GM19240 (cell line): ENCODE results near the gene KCNIP1.

Experiments
- DNase-seq: peaks from one replicate; pipeline ENCODE4 v3.0.0; 2011; ENCODE audit warnings: low spot score; ENCODE audit not compliant: insufficient read length

Gene KCNIP1

GRCh38 chr5:170640731-170641588 is 137.1 kb downstream of the KCNIP1 start:
- DNase-seq = no peak

- DNase-seq = no peak
Measured at GRCh38 chr5:170641589-170642031, 137.8 kb downstream of the KCNIP1 start.

GRCh38 chr5:170642066-170642735 is 138.4 kb downstream of the KCNIP1 start:
- no peak for DNase-seq

GRCh38 chr5:170642776-170643436 is 139.1 kb downstream of the KCNIP1 start:
- DNase-seq = no peak

- DNase-seq = no peak
Measured at GRCh38 chr5:170643591-170643990, 139.8 kb downstream of the KCNIP1 start.

GRCh38 chr5:170644501-170644900 is 140.7 kb downstream of the KCNIP1 start:
- no peak for DNase-seq

GRCh38 chr5:170648541-170648940 is 144.7 kb downstream of the KCNIP1 start:
- DNase-seq = no peak

GRCh38 chr5:170650850-170651249 is 147.0 kb downstream of the KCNIP1 start:
- DNase-seq = no peak

- DNase-seq = no peak
Measured at GRCh38 chr5:170651604-170652277, 147.9 kb downstream of the KCNIP1 start.

- no peak for DNase-seq
Measured at GRCh38 chr5:170655476-170655875, 151.7 kb downstream of the KCNIP1 start.

- no peak for DNase-seq
Measured at GRCh38 chr5:170655920-170656319, 152.1 kb downstream of the KCNIP1 start.

- no peak for DNase-seq
Measured at GRCh38 chr5:170656346-170656745, 152.5 kb downstream of the KCNIP1 start.

- DNase-seq = no peak
Measured at GRCh38 chr5:170660531-170660930, 156.7 kb downstream of the KCNIP1 start.

- DNase-seq = no peak
Measured at GRCh38 chr5:170662966-170663365, 159.1 kb downstream of the KCNIP1 start.

- no peak for DNase-seq
Measured at GRCh38 chr5:170678811-170679210, 175.0 kb downstream of the KCNIP1 start.

- DNase-seq = peak; percentile 34
Measured at GRCh38 chr5:170681013-170681433, 177.2 kb downstream of the KCNIP1 start.

GRCh38 chr5:170691657-170692056 is 187.8 kb downstream of the KCNIP1 start:
- DNase-seq = no peak

GRCh38 chr5:170693701-170694100 is 189.9 kb downstream of the KCNIP1 start:
- no peak for DNase-seq

- no peak for DNase-seq
Measured at GRCh38 chr5:170694911-170695310, 191.1 kb downstream of the KCNIP1 start.

GRCh38 chr5:170697031-170697430 is 193.2 kb downstream of the KCNIP1 start:
- DNase-seq = no peak

GRCh38 chr5:170700503-170700902 is 196.7 kb downstream of the KCNIP1 start:
- no peak for DNase-seq
